GM12878 (cell line): Measurements from ENCODE around the gene OPRL1. TPM values are rescaled to one million over a fixed set of nuclear protein-coding genes. Genes with fewer than 3 reads are reported as not detected.

Experiments used
- ATAC-seq: fragments of 200-7000 bp; cut with Tn5 transposase; 3 replicates; pipeline ENCODE4 v1.9.1; 2020; ENCODE audit warnings: mild to moderate bottlenecking, moderate library complexity
- BruUV-seq: library from RNA; stranded (reverse); fragments of 400-500 nt; replicated peaks from 2 replicates; lab custom pipeline; 2021; lab: Mats Ljungman, UMichigan
- CTCF ChIA-PET: fragments of 300-600 bp; sonication (Branson Sonifier 250); formaldehyde crosslinking; extraction: SDS; loops from one replicate; lab custom pipeline; 2021; ENCODE audit warnings: inconsistent platforms; lab: Yijun Ruan, JAX
- POLR2A ChIA-PET: fragments of 350-600 bp; formaldehyde crosslinking; extraction: SDS; loops from one replicate; lab custom pipeline; 2021; ENCODE audit warnings: inconsistent platforms; lab: Charles Lee
- RAD21 ChIA-PET: fragments of 300-600 bp; sonication (Branson Sonifier 250); formaldehyde crosslinking; loops from one replicate; lab custom pipeline; 2023; ENCODE audit warnings: antibody characterized with exemption; ENCODE audit not compliant: unreplicated experiment; lab: Charles Lee
- SMC1A ChIA-PET: fragments of 300-600 bp; sonication (Branson Sonifier 250); formaldehyde crosslinking; loops from one replicate; lab custom pipeline; 2023; ENCODE audit not compliant: unreplicated experiment, uncharacterized antibody; lab: Charles Lee
- DNase-seq: peaks from one replicate; pipeline ENCODE4 v3.0.0-alpha.2; 2011; ENCODE audit warnings: low read depth, low spot score
- FAIRE-seq: peaks from 3 replicates; lab custom pipeline; 2011; peaks lifted over from hg19 to GRCh38; lab: Jason Lieb, UNC
- H2AFZ ChIP-seq: 2 replicates; pipeline ENCODE4 v1.6.0; 2011; ENCODE audit warnings: low read depth, low read length, control low read depth; ENCODE audit not compliant: control insufficient read depth
- H3K27ac ChIP-seq: 2 replicates; pipeline ENCODE4 v1.5.1; 2011; ENCODE audit warnings: control low read depth; ENCODE audit not compliant: control insufficient read depth, insufficient read depth
- H3K27me3 ChIP-seq, 2 experiments: replicated peaks in 1 of 2; 2 replicates each; pipeline versions ENCODE4 v1.6.0 to v1.6.1; 2011; ENCODE audit warnings: low read length in 1 of 2; ENCODE audit not compliant: control insufficient read depth in 2 of 2, insufficient read depth in 2 of 2
- H3K36me3 ChIP-seq, 2 experiments: 2 replicates each; pipeline ENCODE4 v1.5.1; 2011; ENCODE audit warnings: low read length in 1 of 2; ENCODE audit not compliant: control insufficient read depth in 2 of 2, insufficient read depth in 2 of 2
- H3K4me1 ChIP-seq: 2 replicates; pipeline ENCODE4 v1.6.1; 2011; ENCODE audit warnings: mild to moderate bottlenecking, low read length, moderate library complexity, mixed read lengths; ENCODE audit not compliant: control insufficient read depth, insufficient read depth
- H3K4me2 ChIP-seq: 2 replicates; pipeline ENCODE4 v1.6.0; 2011; ENCODE audit warnings: control low read depth; ENCODE audit not compliant: control insufficient read depth, insufficient read depth
- H3K4me3 ChIP-seq: fragments of 200-600 bp; sonication (generic); 2 replicates; pipeline ENCODE4 v1.5.1; 2016
- H3K79me2 ChIP-seq: 2 replicates; pipeline ENCODE4 v1.6.0; 2011; ENCODE audit warnings: low read length; ENCODE audit not compliant: control insufficient read depth, insufficient read depth
- H3K9ac ChIP-seq: 2 replicates; pipeline ENCODE4 v1.8.0; 2011; ENCODE audit warnings: low read length, control low read depth, mixed read lengths; ENCODE audit not compliant: control insufficient read depth, insufficient read depth
- H3K9me3 ChIP-seq: replicated peaks from 3 replicates; pipeline ENCODE4 v1.5.1; 2011; ENCODE audit warnings: mild to moderate bottlenecking, low read length; ENCODE audit not compliant: control insufficient read depth, insufficient read depth
- H4K20me1 ChIP-seq: 2 replicates; pipeline ENCODE4 v1.6.0; 2011; ENCODE audit not compliant: control insufficient read depth, insufficient read depth
- BMI1 ChIP-seq: fragments of 450-650 bp; IDR thresholded peaks from 2 replicates; pipeline ENCODE4 v1.6.1; 2016; ENCODE audit warnings: mild to moderate bottlenecking, moderate library complexity, borderline replicate concordance
- CBX5 ChIP-seq: sonication (generic); IDR thresholded peaks from 2 replicates; pipeline ENCODE4 v1.6.1; 2016; ENCODE audit warnings: low read depth, moderate library complexity, mild to moderate bottlenecking, inconsistent platforms
- CEBPB ChIP-seq, 2 experiments: fragments of 150-350 bp in 1 of 2; IDR thresholded peaks; 2 replicates each; pipeline ENCODE4 v1.6.1; 2012 to 2014; ENCODE audit warnings: low read depth in 2 of 2, low read length in 2 of 2, borderline replicate concordance in 1 of 2, inconsistent platforms in 1 of 2
- CHD2 ChIP-seq: IDR thresholded peaks from 2 replicates; pipeline ENCODE4 v1.6.1; 2011; ENCODE audit warnings: low read depth, low read length, improper control_type of control experiment, borderline replicate concordance
- HSF1 ChIP-seq: fragments of 150-350 bp; IDR thresholded peaks from 2 replicates; pipeline ENCODE4 v1.6.1; 2014; ENCODE audit warnings: mild to moderate bottlenecking, low read depth, low read length
- IKZF1 ChIP-seq: fragments of 450-650 bp; conservative IDR thresholded peaks from 2 replicates; pipeline ENCODE4 v1.6.1; 2017; ENCODE audit warnings: antibody characterized with exemption, mild to moderate bottlenecking
- MXI1 ChIP-seq: fragments of 150-350 bp; IDR thresholded peaks from 2 replicates; pipeline ENCODE4 v1.6.1; 2011; ENCODE audit warnings: low read depth, mild to moderate bottlenecking, inconsistent platforms, low read length, improper control_type of control experiment
- RELB ChIP-seq: fragments of 450-650 bp; IDR thresholded peaks from 2 replicates; pipeline ENCODE4 v1.6.1; 2017; ENCODE audit warnings: low read depth, mild to moderate bottlenecking, moderate library complexity
- TARDBP ChIP-seq: IDR thresholded peaks from 2 replicates; pipeline ENCODE4 v1.6.1; 2016; ENCODE audit warnings: borderline replicate concordance
- TCF7 ChIP-seq: IDR thresholded peaks from 2 replicates; pipeline ENCODE4 v1.6.1; 2014; ENCODE audit warnings: antibody characterized with exemption, borderline replicate concordance
- ZNF592 ChIP-seq: fragments of 450-650 bp; IDR thresholded peaks from 2 replicates; pipeline ENCODE4 v1.6.1; 2017; ENCODE audit warnings: mild to moderate bottlenecking, moderate library complexity
- WGBS: methylation state at CpG from one replicate; pipeline ENCODE4 v1.1.6; 2016; ENCODE audit warnings: low lambda C conversion rate; ENCODE audit not compliant: insufficient replicate concordance, insufficient coverage; ENCODE audit errors: missing lambda C conversion rate; 5-methylcytosine and 5-hydroxymethylcytosine counted together
- in situ Hi-C: fragments of 300-500 bp; cut with MboI; formaldehyde crosslinking; loops from 9 replicates; pipeline ENCODE4 v1.14.3; 2018; ENCODE audit warnings: mixed read lengths
- intact Hi-C: fragments of 100-400 bp; cut with micrococcal nuclease; formaldehyde crosslinking; loops from one replicate; pipeline ENCODE4 v1.14.2; 2022; ENCODE audit not compliant: unreplicated experiment
- polyA plus RNA-seq, 11 experiments: library from polyadenylated mRNA; depleted of rRNA in 4 of 11; unstranded in 6 of 11; stranded (reverse) in 5 of 11; fragments of >200 nt; fragmentation: Nextera tagmentation in 4 of 11; fragmentation: Illumina TruSeq in 1 of 11; extraction: Ambion mirVana in 4 of 11; extraction: Trizol in 1 of 11; gene quantifications; 1 replicate in 1 of 11; 2 replicates in 10 of 11; pipeline versions ENCODE4 v1.2.1 to v1.2.3, GENCODE V29; 2011 to 2016; ENCODE audit warnings: inconsistent platforms in 2 of 11, missing spikeins in 2 of 11, low read depth in 1 of 11
- total RNA-seq, 4 experiments: library from RNA; depleted of rRNA in 3 of 4; stranded (reverse); fragments of >200 nt in 3 of 4; fragmentation: Illumina TruSeq in 1 of 4; extraction: Trizol in 1 of 4; gene quantifications; 2 replicates each; pipeline versions ENCODE4 v1.2.1 to v1.2.3, GENCODE V29; 2013 to 2021

OPRL1 gene
- total and polyA plus RNA-seq, 10 of the 15 experiments (the other 5 are each of a cell fraction or from before 2014, with no cell fraction given) = 0.04 to 0.41 (median 0.24) TPM; not detected in 1

GRCh38 chr20:64143018-64143801 lies 63.3 kb downstream of the OPRL1 start (continued):
- TF ChIP-seq RELB = no peak

GRCh38 chr20:64144144-64144912 lies 64.4 kb downstream of the OPRL1 start:
- no peak for DNase-seq
- Histone ChIP-seq H3K9ac (no peak overlapping the region), H3K4me3 (no peak overlapping the region), H4K20me1 (no peaks in the 10 kb centered on the region), H3K79me2 (no peaks in the 10 kb centered on the region), H3K9me3 (peaks cover 5% of the 10 kb centered on the region; the same call in 2 of the 3 replicates), H3K27me3 (peaks cover 1 to 4% of the 10 kb centered on the region in 2 experiments; a peak in 3 of 4 replicates), H2AFZ (no peak overlapping the region), H3K4me2 (no peak overlapping the region), H3K27ac (no peak overlapping the region), H3K36me3 (no peaks in the 10 kb centered on the region), H3K4me1 (no peaks in the 10 kb centered on the region)
- intact Hi-C loops (no loop called here), in situ Hi-C loops (no loop called here)
- no peak for ATAC-seq
- no peak for FAIRE-seq
- ChIA-PET SMC1A (no interaction called here), POLR2A (no interaction called here), CTCF (interaction anchor here (1.4 kb wide), 1 partner anchor 142 kb away, joined by 3 read pairs; no protein-coding TSS in a partner anchor), RAD21 (no interaction called here)
- WGBS = 49% methylated on average over 8 of the region's 8 CpGs
- no TSS peak for BruUV-seq
- TF ChIP-seq CBX5 = no peak
- no peak for TF ChIP-seq MXI1
- no peak for TF ChIP-seq CHD2
- TF ChIP-seq TCF7 = no peak
- TF ChIP-seq BMI1 = no peak
- TF ChIP-seq CEBPB (IDR thresholded peaks at IDR 0.05; ENCODE audit: borderline replicate concordance in 1 of 2, low read depth in 2 of 2, low read length in 2 of 2) = no peak
- no peak for TF ChIP-seq HSF1
- no peak for TF ChIP-seq ZNF592
- TF ChIP-seq TARDBP = no peak
- TF ChIP-seq IKZF1 = no peak
